CD8-positive, alpha-beta memory T cell (primary cell): ENCODE results near the gene HMCN1. TPM values are rescaled to one million over a fixed set of nuclear protein-coding genes. Genes with fewer than 3 reads are reported as not detected.
"Not testable (repeated sequence)": the region's sequence is repeated elsewhere in the genome, so short reads cannot be mapped to it uniquely, and the experiment has no call there.

Source experiments
- CTCF ChIA-PET: fragments of 350-600 bp; sonication (Branson Sonifier 250); formaldehyde crosslinking; loops from one replicate; lab custom pipeline; 2021; ENCODE audit warnings: antibody characterized with exemption; lab: Charles Lee
- POLR2A ChIA-PET: fragments of 350-600 bp; sonication (Branson Sonifier 250); formaldehyde crosslinking; loops from one replicate; lab custom pipeline; 2021; ENCODE audit warnings: antibody characterized with exemption; lab: Charles Lee
- DNase-seq, 5 donors: peaks; one replicate each; pipeline versions ENCODE4 v3.0.0 to v3.0.0-alpha.2; 2020 to 2022; ENCODE audit warnings: mixed read lengths in 1 of 5
- H3K27ac ChIP-seq: one replicate; pipeline ENCODE4 v1.7.0; 2013; ENCODE audit warnings: low read depth, mild to moderate bottlenecking, low read length, moderate library complexity
- H3K27me3 ChIP-seq: 2 replicates; pipeline ENCODE4 v1.7.0; 2013; ENCODE audit warnings: low read length, mild to moderate bottlenecking; ENCODE audit not compliant: insufficient read depth, poor library complexity, severe bottlenecking
- H3K36me3 ChIP-seq: 2 replicates; pipeline ENCODE4 v1.7.0; 2013; ENCODE audit warnings: mild to moderate bottlenecking, low read length, moderate library complexity; ENCODE audit not compliant: insufficient read depth
- H3K4me1 ChIP-seq: 2 replicates; pipeline ENCODE4 v1.7.0; 2013; ENCODE audit warnings: mild to moderate bottlenecking, low read length, moderate library complexity; ENCODE audit not compliant: insufficient read depth
- H3K4me3 ChIP-seq: 2 replicates; pipeline ENCODE4 v1.7.0; 2013; ENCODE audit warnings: mild to moderate bottlenecking, low read length
- H3K9me3 ChIP-seq: 2 replicates; pipeline ENCODE4 v1.7.0; 2013; ENCODE audit warnings: mild to moderate bottlenecking, low read length
- H3K27ac Mint-ChIP-seq, 8 donors: one replicate each; pipeline ENCODE4 v1.8.0; 2020 to 2021; ENCODE audit warnings: mixed read lengths in 8 of 8, mild to moderate bottlenecking in 6 of 8, inconsistent platforms in 3 of 8, moderate library complexity in 3 of 8
- H3K27me3 Mint-ChIP-seq, 2 donors: one replicate each; pipeline ENCODE4 v1.8.0; 2020 to 2021; ENCODE audit warnings: mixed read lengths in 2 of 2, mild to moderate bottlenecking in 1 of 2, moderate library complexity in 1 of 2
- H3K36me3 Mint-ChIP-seq, 3 donors: one replicate each; pipeline ENCODE4 v1.8.0; 2020 to 2021; ENCODE audit warnings: mixed read lengths in 3 of 3, inconsistent platforms in 1 of 3, mild to moderate bottlenecking in 1 of 3
- H3K4me1 Mint-ChIP-seq, 3 donors: one replicate each; pipeline ENCODE4 v1.8.0; 2020 to 2021; ENCODE audit warnings: mixed read lengths in 3 of 3, inconsistent platforms in 1 of 3, mild to moderate bottlenecking in 1 of 3
- H3K4me3 Mint-ChIP-seq, 7 donors: one replicate each; pipeline ENCODE4 v1.8.0; 2020 to 2021; ENCODE audit warnings: mixed read lengths in 7 of 7, mild to moderate bottlenecking in 6 of 7, moderate library complexity in 4 of 7, inconsistent platforms in 2 of 7
- H3K9me3 Mint-ChIP-seq, 5 donors: one replicate each; pipeline ENCODE4 v1.8.0; 2020 to 2022; ENCODE audit warnings: mixed read lengths in 5 of 5, mild to moderate bottlenecking in 3 of 5, moderate library complexity in 2 of 5, inconsistent platforms in 1 of 5
- polyA plus RNA-seq: library from polyadenylated mRNA; unstranded; fragments of 300-500 nt; fragmentation: Illumina TruSeq; gene quantifications from one replicate; pipeline ENCODE4 v1.2.3, GENCODE V29; 2021
- total RNA-seq, 2 experiments: library from RNA; stranded (reverse); gene quantifications; one replicate each; pipeline ENCODE4 v1.2.3, GENCODE V29; 2021

Gene HMCN1
- total and polyA plus RNA-seq, 3 experiments from 2014 or later = 0.02 to 0.04 TPM; not detected in 1

GRCh38 chr1:185874246-185874645 is 140.1 kb downstream of the HMCN1 start:
- Histone ChIP-seq H3K27me3 (no peaks in the 10 kb centered on the region), H3K27ac (no peak overlapping the region), H3K4me3 (no peak overlapping the region), H3K4me1 (no peaks in the 10 kb centered on the region), H3K36me3 (no peaks in the 10 kb centered on the region), H3K9me3 (no peaks in the 10 kb centered on the region)
- DNase-seq = no peak
- Mint-ChIP-seq H3K27ac (no peak overlapping the region), H3K36me3 (no peaks in the 10 kb centered on the region), H3K4me3 (no peak overlapping the region), H3K27me3 (peaks cover 0 to 3% of the 10 kb centered on the region in 2 donors), H3K4me1 (no peaks in the 10 kb centered on the region), H3K9me3 (no peaks in the 10 kb centered on the region)
- POLR2A ChIA-PET = no interaction called here
- CTCF ChIA-PET = no interaction called here

GRCh38 chr1:185880330-185880729 is 146.1 kb downstream of the HMCN1 start:
- Histone ChIP-seq H3K27ac (no peak overlapping the region), H3K4me1 (no peaks in the 10 kb centered on the region), H3K27me3 (no peaks in the 10 kb centered on the region), H3K9me3 (no peaks in the 10 kb centered on the region), H3K4me3 (no peak overlapping the region), H3K36me3 (no peaks in the 10 kb centered on the region)
- POLR2A ChIA-PET = no interaction called here
- H3K27me3 Mint-ChIP-seq = peaks cover 0 to 6% of the 10 kb centered on the region in 2 donors
- H3K36me3 Mint-ChIP-seq = no peaks in the 10 kb centered on the region
- CTCF ChIA-PET = no interaction called here
- H3K9me3 Mint-ChIP-seq = peaks cover 0 to 2% (median 0%) of the 10 kb centered on the region in 5 donors
- H3K27ac Mint-ChIP-seq = no peak overlapping the region
- H3K4me3 Mint-ChIP-seq = no peak overlapping the region
- no peaks in the 10 kb centered on the region for H3K4me1 Mint-ChIP-seq
- no peak for DNase-seq

- H3K4me1 Mint-ChIP-seq = no peaks in the 10 kb centered on the region
- H3K36me3 Mint-ChIP-seq = no peaks in the 10 kb centered on the region
- POLR2A ChIA-PET = no interaction called here
- H3K27ac Mint-ChIP-seq = no peak overlapping the region
- peaks cover 0 to 6% of the 10 kb centered on the region in 2 donors for H3K27me3 Mint-ChIP-seq
- Histone ChIP-seq H3K4me1 (no peaks in the 10 kb centered on the region), H3K27ac (no peak overlapping the region), H3K9me3 (no peaks in the 10 kb centered on the region), H3K27me3 (no peaks in the 10 kb centered on the region), H3K36me3 (no peaks in the 10 kb centered on the region), H3K4me3 (no peak overlapping the region)
- CTCF ChIA-PET = no interaction called here
- H3K4me3 Mint-ChIP-seq = no peak overlapping the region
- peaks cover 0 to 4% (median 0%) of the 10 kb centered on the region in 5 donors for H3K9me3 Mint-ChIP-seq
- DNase-seq = no peak
Observed at GRCh38 chr1:185880779-185881333, 146.7 kb downstream of the HMCN1 start.

GRCh38 chr1:185886046-185886445 is 151.9 kb downstream of the HMCN1 start:
- Mint-ChIP-seq H3K4me1 (no peaks in the 10 kb centered on the region), H3K27me3 (no peaks in the 10 kb centered on the region)

GRCh38 chr1:185886671-185887070 is 152.5 kb downstream of the HMCN1 start:
- Mint-ChIP-seq H3K36me3 (no peaks in the 10 kb centered on the region), H3K27ac (no peak overlapping the region), H3K4me1 (no peaks in the 10 kb centered on the region), H3K9me3 (peaks cover 0 to 4% (median 0%) of the 10 kb centered on the region in 5 donors), H3K4me3 (no peak overlapping the region), H3K27me3 (no peaks in the 10 kb centered on the region)
- Histone ChIP-seq H3K27ac (no peak overlapping the region), H3K4me3 (no peak overlapping the region), H3K4me1 (no peaks in the 10 kb centered on the region), H3K36me3 (no peaks in the 10 kb centered on the region), H3K9me3 (no peaks in the 10 kb centered on the region), H3K27me3 (no peaks in the 10 kb centered on the region)
- no peak for DNase-seq
- CTCF ChIA-PET = no interaction called here
- POLR2A ChIA-PET = no interaction called here

More at GRCh38 chr1:185886046-185886445, 151.9 kb downstream of the HMCN1 start:
- Mint-ChIP-seq H3K4me3 (no peak overlapping the region), H3K27ac (no peak overlapping the region), H3K9me3 (peaks cover 0 to 4% (median 0%) of the 10 kb centered on the region in 5 donors), H3K36me3 (no peaks in the 10 kb centered on the region)
- Histone ChIP-seq H3K4me3 (no peak overlapping the region), H3K36me3 (no peaks in the 10 kb centered on the region), H3K27ac (no peak overlapping the region), H3K4me1 (no peaks in the 10 kb centered on the region), H3K9me3 (no peaks in the 10 kb centered on the region), H3K27me3 (no peaks in the 10 kb centered on the region)
- ChIA-PET POLR2A (no interaction called here), CTCF (no interaction called here)
- no peak for DNase-seq

GRCh38 chr1:185892831-185893403 is 158.7 kb downstream of the HMCN1 start:
- H3K27ac ChIP-seq, H3K9me3 Mint-ChIP-seq, CTCF ChIA-PET, H3K27me3 Mint-ChIP-seq, H3K27me3 ChIP-seq, H3K4me3 ChIP-seq, H3K4me1 Mint-ChIP-seq, H3K36me3 Mint-ChIP-seq, DNase-seq, POLR2A ChIA-PET, H3K27ac Mint-ChIP-seq, H3K36me3 ChIP-seq, H3K9me3 ChIP-seq, H3K4me1 ChIP-seq, H3K4me3 Mint-ChIP-seq: not testable (repeated sequence)

GRCh38 chr1:185894791-185895190 is 160.6 kb downstream of the HMCN1 start:
- Mint-ChIP-seq H3K9me3 (peaks cover 0 to 3% (median 0%) of the 10 kb centered on the region in 5 donors), H3K4me3 (no peak overlapping the region), H3K4me1 (no peaks in the 10 kb centered on the region), H3K27me3 (peaks cover 3% of the 10 kb centered on the region in 2 donors), H3K36me3 (no peaks in the 10 kb centered on the region), H3K27ac (no peak overlapping the region)
- Histone ChIP-seq H3K9me3 (no peaks in the 10 kb centered on the region), H3K36me3 (no peaks in the 10 kb centered on the region), H3K27ac (no peak overlapping the region), H3K27me3 (no peaks in the 10 kb centered on the region), H3K4me1 (no peaks in the 10 kb centered on the region), H3K4me3 (no peak overlapping the region)
- ChIA-PET POLR2A (no interaction called here), CTCF (no interaction called here)
- DNase-seq = no peak

GRCh38 chr1:185895208-185895900 is 161.2 kb downstream of the HMCN1 start:
- Mint-ChIP-seq H3K9me3 (no peaks in the 10 kb centered on the region), H3K4me3 (no peak overlapping the region), H3K27me3 (peaks cover 3 to 6% of the 10 kb centered on the region in 2 donors), H3K27ac (no peak overlapping the region), H3K36me3 (no peaks in the 10 kb centered on the region), H3K4me1 (no peaks in the 10 kb centered on the region)
- DNase-seq = no peak
- no peaks in the 10 kb centered on the region for H3K9me3 ChIP-seq
- H3K4me1 ChIP-seq = no peaks in the 10 kb centered on the region
- ChIA-PET POLR2A (no interaction called here), CTCF (no interaction called here)
- H3K4me3 ChIP-seq = no peak overlapping the region
- H3K27ac ChIP-seq = no peak overlapping the region
- no peaks in the 10 kb centered on the region for H3K27me3 ChIP-seq
- H3K36me3 ChIP-seq = no peaks in the 10 kb centered on the region
